Heart left ventricle (tissue), 13 donors: Measurements from ENCODE around the gene SYNE2.

Experiments used
- POLR2A ChIP-seq, 2 donors: fragments of 450-650 bp; IDR thresholded peaks; one replicate each; pipeline ENCODE4 v1.6.1; 2017; ENCODE audit warnings: antibody characterized with exemption in 2 of 2, mild to moderate bottlenecking in 2 of 2, moderate library complexity in 2 of 2
- TF ChIP-seq, protein P1 (sequence below), 12 donors: fragments of 200-600 bp; sonication (generic) in 4 of 12; IDR thresholded peaks; one replicate each; pipeline versions ENCODE4 v1.5.0 to v1.8.0; 2018 to 2022; ENCODE audit warnings: antibody characterized with exemption in 12 of 12, mild to moderate bottlenecking in 5 of 12
- donor health status: ischemic (EF 13 %, LVEDD 7.1; RV severe dilation, severe dysfunction).
- donor health status: DM: no; HTN: yes; CAD: no.
- donor health status: DM: no; HTN: no; CAD: no.
- donor health status: ischemic (EF 25% LVEDD 6.9; RV normal size, moderate dysfunction).
- donor health status: ischemic (EF 25% LVEDD 5.7; RV mildly dilated, moderate dysfunction).
- donor health status: ischemic (EF 35%, LVEDD 5.7; RV mildly dilated, moderate dysfunction).
- donor health status: nonischemic (EF 11% LVEDD 7.7; RV severe dilation, severe dysfunction).
- donor health status: DM: yes; HTN: yes; CAD: no.
- donor health status: PGD.
- donor health status: ischemic (EF 29% LVEDD 5.4; RV normal size, mild dysfunction).
- donor health status: nonischemic (EF 23%, LVEDD 6.1; RV moderate dilation, normal function).

DNA sequence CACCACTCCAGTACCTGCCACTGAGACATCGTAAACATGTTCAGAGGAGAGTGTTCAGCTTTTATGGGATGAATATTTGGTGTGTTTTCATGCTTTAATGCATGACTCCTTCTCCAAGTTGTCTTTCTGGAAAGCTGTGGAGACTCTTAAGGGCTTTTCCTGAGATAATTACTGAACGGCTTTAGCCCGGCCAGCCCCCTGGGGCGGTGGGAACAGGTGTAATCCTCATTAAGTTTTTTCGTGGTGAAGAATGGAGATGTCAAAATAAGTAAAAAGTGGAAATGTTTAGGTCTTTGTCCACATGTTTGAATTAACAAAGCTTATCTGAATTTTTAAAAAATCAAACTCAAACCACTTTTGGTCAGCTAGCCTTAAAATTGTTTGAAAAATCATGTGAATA, 1.5 kb downstream of the SYNE2 start:
- TF ChIP-seq POLR2A (IDR thresholded peaks at IDR 0.05): no peak
- TF ChIP-seq, protein P1, sequence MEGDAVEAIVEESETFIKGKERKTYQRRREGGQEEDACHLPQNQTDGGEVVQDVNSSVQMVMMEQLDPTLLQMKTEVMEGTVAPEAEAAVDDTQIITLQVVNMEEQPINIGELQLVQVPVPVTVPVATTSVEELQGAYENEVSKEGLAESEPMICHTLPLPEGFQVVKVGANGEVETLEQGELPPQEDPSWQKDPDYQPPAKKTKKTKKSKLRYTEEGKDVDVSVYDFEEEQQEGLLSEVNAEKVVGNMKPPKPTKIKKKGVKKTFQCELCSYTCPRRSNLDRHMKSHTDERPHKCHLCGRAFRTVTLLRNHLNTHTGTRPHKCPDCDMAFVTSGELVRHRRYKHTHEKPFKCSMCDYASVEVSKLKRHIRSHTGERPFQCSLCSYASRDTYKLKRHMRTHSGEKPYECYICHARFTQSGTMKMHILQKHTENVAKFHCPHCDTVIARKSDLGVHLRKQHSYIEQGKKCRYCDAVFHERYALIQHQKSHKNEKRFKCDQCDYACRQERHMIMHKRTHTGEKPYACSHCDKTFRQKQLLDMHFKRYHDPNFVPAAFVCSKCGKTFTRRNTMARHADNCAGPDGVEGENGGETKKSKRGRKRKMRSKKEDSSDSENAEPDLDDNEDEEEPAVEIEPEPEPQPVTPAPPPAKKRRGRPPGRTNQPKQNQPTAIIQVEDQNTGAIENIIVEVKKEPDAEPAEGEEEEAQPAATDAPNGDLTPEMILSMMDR (IDR thresholded peaks at IDR 0.05): no peak
